Measurements from ENCODE around the gene ZNF688. TPM values are rescaled to one million over a fixed set of nuclear protein-coding genes. Genes with fewer than 3 reads are reported as not detected.

Gene ZNF688
- total and polyA plus RNA-seq, 2 of the 13 experiments (the other 11 are each of a cell fraction or from before 2014, with no cell fraction given), result 2.4 to 5.4 TPM

DNA sequence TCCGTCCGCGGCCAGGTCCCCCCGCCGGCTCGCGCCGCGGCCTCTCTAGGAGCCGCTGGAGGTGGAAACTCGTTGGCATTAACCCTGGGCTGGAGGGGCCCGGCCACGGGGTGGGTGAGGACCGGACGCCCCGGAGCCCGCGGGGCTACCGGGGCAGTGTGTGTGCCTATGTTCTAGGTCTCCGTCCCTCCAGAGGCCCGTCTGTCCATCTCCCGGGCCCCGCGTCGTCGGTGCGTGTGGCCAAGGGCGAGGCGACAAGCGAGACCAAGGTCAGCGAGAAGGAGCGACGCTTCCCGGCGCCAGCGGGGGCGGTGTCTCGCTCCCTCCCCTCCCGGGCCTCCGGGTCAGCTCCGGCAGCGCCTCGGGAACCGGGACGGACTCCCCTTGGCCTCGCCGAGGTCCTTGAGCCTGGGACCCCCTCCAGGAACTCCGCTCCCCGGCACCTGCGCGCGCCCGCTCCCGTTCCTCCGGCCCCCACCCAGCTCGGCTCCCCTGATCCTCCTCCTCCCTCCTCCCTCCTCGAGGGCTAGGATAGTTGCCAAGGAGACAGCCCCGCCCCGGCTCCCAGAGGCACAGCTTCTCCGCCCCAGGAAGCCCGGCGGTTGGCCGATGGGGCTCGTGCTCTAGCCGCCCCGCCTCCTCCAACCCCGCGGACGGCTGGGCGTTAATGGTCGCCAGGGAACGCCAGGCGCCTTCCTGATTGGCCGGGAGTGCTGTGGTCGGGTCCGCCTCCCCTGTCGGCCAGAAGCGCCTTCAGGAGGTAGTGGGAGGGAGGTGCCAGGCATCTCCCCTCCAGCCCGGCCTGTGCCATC lies 44.5 kb downstream of the ZNF688 start:
- in situ Hi-C loops (cut with HindIII; ENCODE audit: extremely low pct_ligation_motif_present, low pct_unique_long_range_greater_than_20kb), result no loop called here
- peak; percentile 90 for FAIRE-seq
- peak; percentile 64 for TF ChIP-seq ETV6 (CRISPR knock-in tag; conservative IDR thresholded peaks at IDR 0.05)
- TF ChIP-seq ZNF224 (CRISPR knock-in tag; IDR thresholded peaks at IDR 0.05), result peak; percentile 71; the same call in 1 of the 2 replicates
- TF ChIP-seq, protein P1, sequence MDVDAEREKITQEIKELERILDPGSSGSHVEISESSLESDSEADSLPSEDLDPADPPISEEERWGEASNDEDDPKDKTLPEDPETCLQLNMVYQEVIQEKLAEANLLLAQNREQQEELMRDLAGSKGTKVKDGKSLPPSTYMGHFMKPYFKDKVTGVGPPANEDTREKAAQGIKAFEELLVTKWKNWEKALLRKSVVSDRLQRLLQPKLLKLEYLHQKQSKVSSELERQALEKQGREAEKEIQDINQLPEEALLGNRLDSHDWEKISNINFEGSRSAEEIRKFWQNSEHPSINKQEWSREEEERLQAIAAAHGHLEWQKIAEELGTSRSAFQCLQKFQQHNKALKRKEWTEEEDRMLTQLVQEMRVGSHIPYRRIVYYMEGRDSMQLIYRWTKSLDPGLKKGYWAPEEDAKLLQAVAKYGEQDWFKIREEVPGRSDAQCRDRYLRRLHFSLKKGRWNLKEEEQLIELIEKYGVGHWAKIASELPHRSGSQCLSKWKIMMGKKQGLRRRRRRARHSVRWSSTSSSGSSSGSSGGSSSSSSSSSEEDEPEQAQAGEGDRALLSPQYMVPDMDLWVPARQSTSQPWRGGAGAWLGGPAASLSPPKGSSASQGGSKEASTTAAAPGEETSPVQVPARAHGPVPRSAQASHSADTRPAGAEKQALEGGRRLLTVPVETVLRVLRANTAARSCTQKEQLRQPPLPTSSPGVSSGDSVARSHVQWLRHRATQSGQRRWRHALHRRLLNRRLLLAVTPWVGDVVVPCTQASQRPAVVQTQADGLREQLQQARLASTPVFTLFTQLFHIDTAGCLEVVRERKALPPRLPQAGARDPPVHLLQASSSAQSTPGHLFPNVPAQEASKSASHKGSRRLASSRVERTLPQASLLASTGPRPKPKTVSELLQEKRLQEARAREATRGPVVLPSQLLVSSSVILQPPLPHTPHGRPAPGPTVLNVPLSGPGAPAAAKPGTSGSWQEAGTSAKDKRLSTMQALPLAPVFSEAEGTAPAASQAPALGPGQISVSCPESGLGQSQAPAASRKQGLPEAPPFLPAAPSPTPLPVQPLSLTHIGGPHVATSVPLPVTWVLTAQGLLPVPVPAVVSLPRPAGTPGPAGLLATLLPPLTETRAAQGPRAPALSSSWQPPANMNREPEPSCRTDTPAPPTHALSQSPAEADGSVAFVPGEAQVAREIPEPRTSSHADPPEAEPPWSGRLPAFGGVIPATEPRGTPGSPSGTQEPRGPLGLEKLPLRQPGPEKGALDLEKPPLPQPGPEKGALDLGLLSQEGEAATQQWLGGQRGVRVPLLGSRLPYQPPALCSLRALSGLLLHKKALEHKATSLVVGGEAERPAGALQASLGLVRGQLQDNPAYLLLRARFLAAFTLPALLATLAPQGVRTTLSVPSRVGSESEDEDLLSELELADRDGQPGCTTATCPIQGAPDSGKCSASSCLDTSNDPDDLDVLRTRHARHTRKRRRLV (CRISPR knock-in tag; IDR thresholded peaks at IDR 0.05), result 0 out of 2 replicates have a peak, but pooled peaks have one; percentile 40
- peak; percentile 61; the same call in 1 of the 2 replicates for TF ChIP-seq RNF2 (conservative IDR thresholded peaks at IDR 0.05; ENCODE audit: low read depth)
- TF ChIP-seq ZFAT (CRISPR knock-in tag; conservative IDR thresholded peaks at IDR 0.05), result no peak
- 0 out of 2 replicates have a peak, but pooled peaks have one; percentile 13 for TF ChIP-seq GATAD2A (CRISPR knock-in tag; IDR thresholded peaks at IDR 0.05)
- 0 out of 2 replicates have a peak, but pooled peaks have one; percentile 17 for TF ChIP-seq POGZ (CRISPR knock-in tag; IDR thresholded peaks at IDR 0.05)
- TF ChIP-seq ZNF501 (CRISPR knock-in tag; IDR thresholded peaks at IDR 0.05), result peak; percentile 86
- TF ChIP-seq, protein P2, sequence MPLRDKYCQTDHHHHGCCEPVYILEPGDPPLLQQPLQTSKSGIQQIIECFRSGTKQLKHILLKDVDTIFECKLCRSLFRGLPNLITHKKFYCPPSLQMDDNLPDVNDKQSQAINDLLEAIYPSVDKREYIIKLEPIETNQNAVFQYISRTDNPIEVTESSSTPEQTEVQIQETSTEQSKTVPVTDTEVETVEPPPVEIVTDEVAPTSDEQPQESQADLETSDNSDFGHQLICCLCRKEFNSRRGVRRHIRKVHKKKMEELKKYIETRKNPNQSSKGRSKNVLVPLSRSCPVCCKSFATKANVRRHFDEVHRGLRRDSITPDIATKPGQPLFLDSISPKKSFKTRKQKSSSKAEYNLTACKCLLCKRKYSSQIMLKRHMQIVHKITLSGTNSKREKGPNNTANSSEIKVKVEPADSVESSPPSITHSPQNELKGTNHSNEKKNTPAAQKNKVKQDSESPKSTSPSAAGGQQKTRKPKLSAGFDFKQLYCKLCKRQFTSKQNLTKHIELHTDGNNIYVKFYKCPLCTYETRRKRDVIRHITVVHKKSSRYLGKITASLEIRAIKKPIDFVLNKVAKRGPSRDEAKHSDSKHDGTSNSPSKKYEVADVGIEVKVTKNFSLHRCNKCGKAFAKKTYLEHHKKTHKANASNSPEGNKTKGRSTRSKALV (CRISPR knock-in tag; IDR thresholded peaks at IDR 0.05), result peak; percentile 41
- no peak for TF ChIP-seq NR1H2 (CRISPR knock-in tag; IDR thresholded peaks at IDR 0.05; ENCODE audit: borderline replicate concordance, low read depth)
- TF ChIP-seq ZNF136 (CRISPR knock-in tag; IDR thresholded peaks at IDR 0.05; ENCODE audit: low read depth), result 0 out of 2 replicates have a peak, but pooled peaks have one; percentile 73
- TF ChIP-seq, protein P3, sequence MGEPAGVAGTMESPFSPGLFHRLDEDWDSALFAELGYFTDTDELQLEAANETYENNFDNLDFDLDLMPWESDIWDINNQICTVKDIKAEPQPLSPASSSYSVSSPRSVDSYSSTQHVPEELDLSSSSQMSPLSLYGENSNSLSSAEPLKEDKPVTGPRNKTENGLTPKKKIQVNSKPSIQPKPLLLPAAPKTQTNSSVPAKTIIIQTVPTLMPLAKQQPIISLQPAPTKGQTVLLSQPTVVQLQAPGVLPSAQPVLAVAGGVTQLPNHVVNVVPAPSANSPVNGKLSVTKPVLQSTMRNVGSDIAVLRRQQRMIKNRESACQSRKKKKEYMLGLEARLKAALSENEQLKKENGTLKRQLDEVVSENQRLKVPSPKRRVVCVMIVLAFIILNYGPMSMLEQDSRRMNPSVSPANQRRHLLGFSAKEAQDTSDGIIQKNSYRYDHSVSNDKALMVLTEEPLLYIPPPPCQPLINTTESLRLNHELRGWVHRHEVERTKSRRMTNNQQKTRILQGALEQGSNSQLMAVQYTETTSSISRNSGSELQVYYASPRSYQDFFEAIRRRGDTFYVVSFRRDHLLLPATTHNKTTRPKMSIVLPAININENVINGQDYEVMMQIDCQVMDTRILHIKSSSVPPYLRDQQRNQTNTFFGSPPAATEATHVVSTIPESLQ (CRISPR knock-in tag; conservative IDR thresholded peaks at IDR 0.05), result no peak

More for the DNA sequence above, 44.5 kb downstream of the ZNF688 start:
- intact Hi-C loops (cut with micrococcal nuclease; ENCODE audit: unreplicated experiment), result loop anchor here (2.0 to 10.0 kb wide), 6 partner anchors 32 to 170 kb away; partner anchors contain the start of genes DCTPP1, FBRS, PRR14 and SRCAP
- under 1% methylated on average over 22 of the region's 79 CpGs for WGBS (ENCODE audit: low lambda C conversion rate)
- no peaks in the 10 kb centered on the region for H3K9me3 ChIP-seq (ENCODE audit: low read length)
- no TSS peak for BruUV-seq (replicated peaks)
- H3K4me1 ChIP-seq (ENCODE audit: insufficient read depth, low read length), result peaks cover 61% of the 10 kb centered on the region
- H3K4me2 ChIP-seq (ENCODE audit: low read depth, low read length), result peak overlapping the region; percentile 84
- H3K27me3 ChIP-seq (ENCODE audit: control insufficient read depth in 1 of 2, insufficient read depth in 2 of 2, low read length in 2 of 2), result no peaks in the 10 kb centered on the region; a peak in 1 of 5 replicates
- peak overlapping the region; percentile 98 for H3K27ac ChIP-seq (ENCODE audit: extremely low read length, insufficient read depth, low read length)
- no peak overlapping the region for H2AFZ ChIP-seq (ENCODE audit: low read length)
- no peaks in the 10 kb centered on the region for H4K20me1 ChIP-seq (ENCODE audit: insufficient read depth, low read length)
- peaks cover 1 to 8% of the 10 kb centered on the region in 2 experiments; a peak in 2 of 5 replicates for H3K36me3 ChIP-seq (replicated peaks in 1 of 2; ENCODE audit: control insufficient read depth in 1 of 2, insufficient read depth in 2 of 2, low read length in 2 of 2)
- H3K79me2 ChIP-seq (ENCODE audit: insufficient read depth, low read length), result no peaks in the 10 kb centered on the region
- POLR2A ChIA-PET, result interaction anchor here (0.8 to 1.8 kb wide), 24 partner anchors 8 to 221 kb away, joined by 3 to 28 read pairs (median 4); partner anchors contain the start of genes CD2BP2, DCTPP1, PHKG2 and ZNF688
- CTCF ChIA-PET (ENCODE audit: low intra/inter-chr PET ratio, low total read pairs), result interaction anchor here (1.4 kb wide), 1 partner anchor 102 kb away, joined by 4 read pairs; no protein-coding TSS in a partner anchor
- H3K9ac ChIP-seq (ENCODE audit: insufficient read depth, low read depth, low read length), result peak overlapping the region; percentile 97
- ATAC-seq (peak; percentile 89), DNase-seq (ENCODE audit: low spot score) (peak; percentile 97)
- peak overlapping the region; percentile 78 to 97 (median 87) for H3K4me3 ChIP-seq (replicated peaks in 1 of 3; ENCODE audit: insufficient read depth in 1 of 3, low read depth in 2 of 3, low read length in 3 of 3)

All from HepG2 (cell line).